HG03460 (cell line): Measurements from ENCODE around the gene KRT14.
"Not testable (repeated sequence)": the region's sequence is repeated elsewhere in the genome, so short reads cannot be mapped to it uniquely, and the experiment has no call there.

Experiments
- ATAC-seq: cut with Tn5 transposase; IDR thresholded peaks from one replicate; pipeline ENCODE4 v1.9.1; 2021; ENCODE audit not compliant: unreplicated experiment

The KRT14 gene

DNA sequence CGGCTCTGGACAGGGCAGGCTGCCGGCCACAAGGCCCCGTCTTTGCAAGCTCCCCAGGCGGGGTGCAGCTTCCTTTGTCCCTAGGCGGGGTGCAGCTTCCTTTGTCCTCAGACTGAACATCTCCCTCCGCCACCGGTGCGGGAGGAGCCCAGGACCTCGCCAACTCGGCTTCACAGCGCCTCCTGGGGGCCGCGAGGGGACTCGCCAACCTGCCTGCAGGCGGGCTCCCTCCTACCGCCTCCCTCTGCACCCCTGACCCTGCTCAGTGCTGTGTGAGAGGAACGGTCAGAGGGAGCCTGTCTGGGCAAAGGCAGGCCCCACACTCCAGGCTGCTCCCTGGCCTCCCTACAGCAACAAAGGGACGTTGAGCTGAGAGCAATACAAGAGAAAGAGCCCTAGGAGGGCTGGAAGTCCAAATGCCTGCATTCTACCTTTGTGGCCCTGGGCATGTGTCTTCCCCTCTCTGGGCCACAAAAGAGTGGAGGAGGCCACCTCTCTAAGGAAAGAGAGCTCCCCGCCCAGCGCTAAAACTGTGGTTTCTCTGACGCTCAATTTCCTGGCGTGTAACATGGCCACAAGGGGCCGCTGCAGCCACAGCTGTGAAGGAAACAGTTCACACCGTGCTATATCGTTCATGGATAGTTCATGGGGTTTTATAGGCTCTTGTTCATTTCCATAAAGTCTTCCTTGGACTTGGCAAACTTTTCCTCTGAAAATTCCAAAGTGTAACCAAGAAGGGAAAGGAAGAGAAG is 37.7 kb downstream of the KRT14 start:
- no peak for ATAC-seq

- no peak for ATAC-seq
These were observed 38.5 kb downstream of the KRT14 start for GRCh38 chr17:41547921-41548843.

GRCh38 chr17:41547378-41547841 is 39.3 kb downstream of the KRT14 start:
- no peak for ATAC-seq

- ATAC-seq: no peak
These were observed 39.9 kb downstream of the KRT14 start for GRCh38 chr17:41546819-41547218.

DNA sequence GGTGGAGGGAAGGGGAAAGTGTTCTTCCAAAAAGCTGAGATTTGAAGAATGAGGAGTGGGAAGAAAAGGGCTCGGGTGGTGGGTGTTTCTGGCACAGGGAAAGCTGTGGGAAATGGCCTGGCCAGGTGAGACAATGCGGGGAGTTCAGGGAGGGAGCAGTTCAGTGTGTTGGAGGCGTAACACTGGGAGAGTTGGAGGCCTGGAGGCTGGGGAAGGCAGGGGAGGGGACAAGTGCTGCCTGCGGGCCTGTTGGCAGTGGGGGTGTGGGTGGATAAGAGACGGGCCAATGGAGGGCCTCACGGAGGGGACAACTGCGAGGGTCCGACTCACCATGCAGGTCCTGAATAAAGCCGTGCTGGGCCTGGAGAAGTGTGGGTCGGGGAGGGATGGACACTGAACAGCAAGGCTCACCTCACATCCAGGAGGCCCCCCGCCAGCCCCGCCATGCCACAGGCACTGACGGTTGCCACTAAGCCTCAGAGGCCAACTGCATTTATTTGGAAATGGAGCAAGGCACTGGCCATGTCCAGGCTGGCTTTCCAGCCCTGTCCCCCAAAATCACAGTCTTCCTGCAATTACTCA is 40.8 kb downstream of the KRT14 start:
- no peak for ATAC-seq

DNA sequence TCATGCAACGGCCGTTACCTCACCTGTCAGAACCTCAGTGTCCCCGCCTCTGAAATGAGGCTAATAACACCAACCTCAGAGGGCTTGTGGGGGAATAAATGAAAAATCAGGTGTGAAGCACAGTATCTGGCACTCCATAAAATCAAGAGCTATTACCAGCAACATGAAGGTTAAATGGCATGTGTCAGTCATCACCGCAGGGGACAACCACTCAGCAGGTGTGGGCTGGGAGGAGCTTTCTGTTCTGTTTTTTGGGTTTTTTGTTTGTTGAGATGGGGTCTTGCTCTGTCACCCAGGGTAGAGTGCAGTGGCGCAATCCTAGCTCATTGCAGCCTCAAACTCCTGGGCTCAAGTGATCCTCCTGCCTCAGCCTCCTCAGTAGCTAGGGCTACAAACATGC is 41.8 kb downstream of the KRT14 start:
- no peak for ATAC-seq

- no peak for ATAC-seq
These were observed 42.2 kb downstream of the KRT14 start for GRCh38 chr17:41544491-41544892.

- ATAC-seq: not testable (repeated sequence)
These were observed 43.9 kb downstream of the KRT14 start for GRCh38 chr17:41542786-41543185.

GRCh38 chr17:41542357-41542756 is 44.3 kb downstream of the KRT14 start:
- no peak for ATAC-seq

DNA sequence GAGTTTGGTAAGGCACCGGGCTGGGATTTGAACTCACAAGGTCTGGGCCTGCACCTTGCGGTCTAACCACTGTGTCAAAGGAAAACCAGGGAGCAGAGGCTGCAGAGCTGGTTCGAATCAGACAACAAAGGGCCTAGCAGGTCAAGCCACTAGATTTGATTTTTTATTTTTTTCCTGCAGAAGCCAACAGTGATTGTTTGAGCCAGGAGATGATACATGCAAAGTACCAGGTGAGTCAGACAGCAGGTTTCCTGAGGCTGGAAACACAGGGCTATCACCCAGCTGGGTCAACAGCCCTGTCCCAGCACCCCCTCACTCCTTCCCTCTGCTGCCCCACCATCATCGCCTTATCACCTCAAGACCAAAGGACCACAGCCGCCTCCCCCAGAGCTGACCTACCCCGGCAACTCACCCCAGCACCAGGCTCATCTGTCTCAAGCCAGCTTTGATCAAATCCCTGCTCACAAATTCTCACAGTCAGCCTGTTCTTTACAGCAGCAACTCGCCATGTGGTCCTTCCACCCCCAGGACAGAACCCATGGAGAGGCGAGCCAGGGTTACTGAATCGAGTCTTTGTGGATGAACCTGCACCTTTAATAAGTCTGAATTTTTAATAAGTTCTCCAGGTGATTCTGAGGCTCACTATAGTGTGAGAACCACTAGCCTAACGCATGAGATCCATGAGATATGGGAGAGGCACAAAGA is 45.6 kb downstream of the KRT14 start:
- ATAC-seq: no peak

DNA sequence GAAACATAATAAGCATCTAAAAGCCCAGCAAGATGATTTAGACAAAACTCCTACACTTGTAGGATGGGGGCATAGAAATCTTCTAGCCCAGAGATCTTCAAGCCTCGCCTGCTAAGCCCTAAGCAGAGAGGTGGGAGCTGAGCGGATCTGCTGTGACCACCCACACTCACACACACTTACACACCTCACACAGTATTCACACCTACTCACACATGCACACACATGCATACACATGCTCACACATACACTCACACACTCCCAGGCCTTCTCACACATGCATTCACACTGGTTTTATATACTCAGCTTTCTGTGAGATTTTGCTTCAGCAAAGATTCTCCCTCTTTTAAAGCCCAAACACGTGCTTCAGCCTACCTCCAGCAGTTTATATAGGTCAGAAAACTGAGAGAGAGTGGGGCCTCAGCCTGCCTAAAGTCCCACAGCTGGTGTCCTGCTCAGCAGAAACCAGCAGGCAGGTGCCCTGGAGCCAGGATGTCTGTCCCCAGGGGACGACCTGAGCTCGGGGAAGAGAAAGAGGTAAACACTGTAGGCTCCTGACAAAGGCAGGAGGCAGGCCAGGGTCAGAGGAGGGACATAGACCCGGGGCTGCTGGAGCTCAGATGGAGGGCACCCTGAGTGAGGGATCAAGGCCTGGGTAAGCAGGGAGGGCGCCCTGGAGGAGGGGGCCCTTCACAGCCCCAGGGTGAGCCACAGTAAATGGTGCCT is 46.6 kb downstream of the KRT14 start:
- ATAC-seq: no peak

DNA sequence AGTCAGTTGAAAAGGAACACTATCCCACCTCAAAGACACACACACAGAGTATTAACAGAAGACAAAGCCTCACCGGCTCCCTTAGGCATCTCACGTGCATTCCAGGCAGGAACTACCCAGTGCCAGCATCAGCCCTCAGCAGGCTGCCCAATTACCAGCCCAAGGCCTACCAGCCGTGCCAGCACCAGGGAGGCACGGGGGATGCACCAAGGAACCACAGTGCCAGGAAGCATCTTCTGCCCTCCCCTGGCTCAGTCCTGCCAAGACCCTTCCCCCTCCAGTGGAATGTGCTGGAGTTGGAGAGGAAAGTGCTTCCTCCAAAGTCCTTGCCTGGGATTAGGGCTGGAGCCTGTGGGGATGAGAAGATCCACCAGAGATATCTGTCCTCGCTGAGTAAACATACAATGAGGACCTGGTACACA is 47.6 kb downstream of the KRT14 start:
- no peak for ATAC-seq

DNA sequence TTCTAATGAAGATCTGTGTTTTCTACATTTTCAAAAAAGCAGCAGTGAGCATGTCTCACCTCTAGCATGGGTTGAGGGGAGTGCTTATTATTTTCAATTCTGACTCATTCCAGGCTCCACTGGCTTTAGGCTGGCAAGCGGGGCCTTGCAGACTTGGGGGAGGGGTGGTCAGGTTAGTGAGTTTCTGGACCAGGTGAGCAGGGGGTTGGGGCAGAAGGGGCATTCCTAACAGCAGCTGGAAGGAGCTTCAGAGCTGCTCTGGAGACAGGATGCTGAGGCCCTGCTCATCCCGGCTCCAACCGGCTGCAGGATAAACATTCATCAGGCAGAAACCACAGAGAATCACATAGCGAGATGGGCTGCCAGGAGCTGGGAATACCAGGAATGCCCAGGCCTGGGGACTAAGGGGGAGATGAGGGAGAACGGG is 48.1 kb downstream of the KRT14 start:
- no peak for ATAC-seq

DNA sequence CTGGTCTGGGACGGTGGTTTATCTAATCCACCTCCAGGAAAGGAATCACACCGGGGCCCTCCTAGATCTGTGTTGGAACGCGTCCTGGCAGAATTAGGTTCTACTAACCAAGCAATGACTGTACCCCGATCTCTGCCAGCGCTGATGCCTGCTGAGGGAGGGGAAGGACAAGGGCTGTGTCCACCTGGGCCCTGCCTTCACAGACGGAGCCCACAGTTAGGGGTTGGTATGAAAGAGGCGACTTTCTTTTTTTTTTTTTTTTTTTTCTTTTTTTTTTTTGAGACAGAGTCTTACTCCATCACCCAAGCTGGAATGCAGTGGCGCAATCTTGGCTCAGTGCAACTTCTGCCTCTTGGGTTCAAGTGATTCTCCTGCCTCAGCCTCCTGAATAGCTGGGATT is 48.7 kb downstream of the KRT14 start:
- no peak for ATAC-seq

- ATAC-seq: no peak
These were observed 49.1 kb downstream of the KRT14 start for GRCh38 chr17:41537614-41537954.

DNA sequence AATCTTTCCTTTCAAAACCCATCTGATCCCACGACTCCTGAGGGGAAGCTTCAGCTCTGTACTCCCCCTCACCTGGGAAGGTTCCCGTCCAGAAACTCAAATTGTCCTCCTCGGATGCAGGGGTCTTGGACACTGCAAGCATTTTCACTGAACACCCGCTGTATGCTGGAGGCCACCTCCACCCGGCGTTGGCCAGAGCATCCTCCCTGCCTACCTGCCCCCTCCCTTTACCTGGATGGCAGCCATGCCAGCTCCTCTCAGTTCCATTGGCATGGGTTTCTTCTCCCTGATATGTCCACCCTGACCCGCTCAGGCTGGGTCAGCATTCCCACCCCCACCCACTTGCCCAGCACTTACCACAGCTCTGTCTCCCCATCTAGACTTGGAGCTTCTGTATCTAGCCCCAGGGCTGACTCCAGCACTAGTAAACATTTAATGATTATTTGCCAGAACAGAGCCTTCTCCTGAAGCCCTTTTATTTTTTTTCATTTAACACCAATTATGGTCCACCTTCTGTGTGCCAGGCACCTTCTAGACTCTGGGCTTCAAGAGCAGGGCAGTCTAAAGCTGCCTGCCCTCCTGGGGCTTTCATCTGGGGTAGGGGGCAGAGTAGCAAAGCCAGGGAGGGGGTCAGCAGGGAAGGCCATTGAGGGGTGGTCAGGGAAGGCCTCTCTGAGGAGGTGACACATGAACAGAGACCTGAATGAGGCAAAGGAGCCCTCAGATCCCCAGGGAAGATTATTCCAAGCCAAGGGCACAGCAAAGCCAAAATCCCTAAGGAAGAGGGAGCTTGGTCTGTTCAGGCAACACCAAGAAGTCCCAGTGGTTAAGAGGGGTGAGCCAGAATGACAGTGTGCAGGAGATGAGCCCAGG is 49.7 kb downstream of the KRT14 start:
- no peak for ATAC-seq

DNA sequence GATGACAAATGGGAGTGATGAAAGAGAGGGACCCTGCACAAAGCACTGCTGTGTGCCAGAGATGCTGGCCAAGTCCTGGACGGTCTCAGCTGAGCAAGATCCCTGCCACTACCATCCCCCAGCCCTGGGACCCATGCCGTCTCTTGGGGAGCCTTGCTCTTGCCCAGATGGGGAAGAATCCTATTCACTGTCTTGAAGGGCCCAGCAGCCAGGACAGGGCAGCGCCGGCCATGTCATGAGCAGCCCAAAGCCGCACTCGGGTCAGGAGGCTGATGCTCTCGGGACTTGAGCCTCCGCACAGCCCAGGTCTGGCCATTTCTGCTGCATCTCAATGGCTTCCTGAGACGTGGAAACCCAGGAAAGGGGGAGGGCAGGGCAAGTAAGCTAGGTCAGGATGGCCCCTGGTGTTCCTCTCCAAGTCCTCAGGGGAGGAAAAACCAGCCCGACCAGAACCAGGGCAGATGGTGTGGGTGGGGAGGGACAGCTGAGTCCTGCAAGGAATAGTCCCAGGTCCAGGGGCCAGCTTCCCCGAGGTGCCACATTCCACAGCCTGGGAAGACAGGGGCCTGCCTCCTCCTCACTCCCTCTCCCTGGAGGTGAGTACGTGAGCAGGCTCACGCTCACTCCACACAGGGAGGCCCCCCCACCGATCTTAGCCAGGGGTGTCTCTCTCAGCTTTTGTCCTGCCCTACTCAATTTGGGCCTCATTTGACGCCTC is 50.8 kb downstream of the KRT14 start:
- no peak for ATAC-seq

GRCh38 chr17:41534899-41535546 is 51.7 kb downstream of the KRT14 start:
- ATAC-seq: no peak
